VCaP (cell line): ENCODE data around the gene ELMO1.

Source experiments
- H3K27ac ChIP-seq: fragments of 450-650 bp; 2 replicates; pipeline ENCODE4 v1.5.1; 2017
- CTCF ChIP-seq: fragments of 450-650 bp; conservative IDR thresholded peaks from 2 replicates; pipeline ENCODE4 v1.5.1; 2017; ENCODE audit warnings: mild to moderate bottlenecking, moderate library complexity

The ELMO1 gene

GRCh38 chr7:37431413-37431812 lies 17.3 kb downstream of the ELMO1 start:
- no peak overlapping the region for H3K27ac ChIP-seq
- no peak for TF ChIP-seq CTCF

GRCh38 chr7:37430640-37431039 lies 18.0 kb downstream of the ELMO1 start:
- H3K27ac ChIP-seq = no peak overlapping the region

GRCh38 chr7:37430171-37430570 lies 18.5 kb downstream of the ELMO1 start:
- TF ChIP-seq CTCF = no peak
- H3K27ac ChIP-seq = no peak overlapping the region

More at GRCh38 chr7:37430640-37431039, 18.0 kb downstream of the ELMO1 start:
- TF ChIP-seq CTCF = no peak

- no peak overlapping the region for H3K27ac ChIP-seq
- no peak for TF ChIP-seq CTCF
Observed at GRCh38 chr7:37429435-37429791, 19.3 kb downstream of the ELMO1 start.

- TF ChIP-seq CTCF = no peak
- H3K27ac ChIP-seq = no peak overlapping the region
Observed at GRCh38 chr7:37428681-37429434, 19.8 kb downstream of the ELMO1 start.

- H3K27ac ChIP-seq = no peak overlapping the region
- TF ChIP-seq CTCF = no peak
Observed at GRCh38 chr7:37427276-37427940, 21.3 kb downstream of the ELMO1 start.

- no peak for TF ChIP-seq CTCF
- H3K27ac ChIP-seq = no peak overlapping the region
Observed at GRCh38 chr7:37425498-37425897, 23.2 kb downstream of the ELMO1 start.
